GM19395 (cell line): Measurements from ENCODE around the gene RFC5.

Source experiments
- ATAC-seq: cut with Tn5 transposase; IDR thresholded peaks from one replicate; pipeline ENCODE4 v1.9.1; 2021; ENCODE audit warnings: mild to moderate bottlenecking, moderate library complexity; ENCODE audit not compliant: unreplicated experiment

The RFC5 gene

GRCh38 chr12:118050972-118051910 lies 34.7 kb downstream of the RFC5 start:
- no peak for ATAC-seq

DNA sequence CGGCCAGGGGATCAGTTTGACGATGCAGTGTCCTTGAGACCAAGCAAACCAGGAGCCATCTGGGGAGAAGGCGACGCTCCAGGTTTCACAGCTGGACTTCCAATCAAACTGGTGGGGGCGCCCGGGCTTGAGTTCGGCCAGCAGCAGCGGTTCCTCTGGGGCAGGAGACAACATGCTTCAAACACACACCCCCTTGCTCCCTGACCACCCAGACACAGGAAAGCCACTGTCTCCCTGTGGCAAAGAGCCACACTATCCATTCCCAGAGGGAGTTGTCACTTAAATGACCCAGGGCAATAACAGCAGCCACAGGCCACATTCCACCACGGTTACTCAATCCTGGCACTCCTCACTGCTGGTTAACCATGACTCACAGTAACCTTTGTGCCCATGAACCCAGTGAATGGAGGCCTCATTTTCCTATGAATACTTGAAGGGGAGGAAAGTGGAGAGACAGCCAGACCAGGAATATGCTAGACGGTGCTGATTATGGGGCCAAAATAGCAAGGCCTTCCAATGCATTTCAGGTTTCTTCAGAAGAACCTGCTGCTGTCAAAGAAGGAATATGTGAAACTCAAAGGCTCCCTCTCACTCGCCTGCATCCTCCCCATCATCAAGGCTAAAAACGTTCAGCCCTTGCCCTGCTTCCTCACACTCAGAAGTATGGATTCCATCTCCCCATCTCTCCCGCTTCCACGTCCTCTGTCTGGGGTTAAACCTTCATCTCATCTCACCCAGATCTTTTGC lies 36.0 kb downstream of the RFC5 start:
- ATAC-seq, result no peak

- ATAC-seq, result no peak
These were observed 36.8 kb downstream of the RFC5 start for GRCh38 chr12:118053071-118053985.

- peak; percentile 84 for ATAC-seq
These were observed 38.6 kb downstream of the RFC5 start for GRCh38 chr12:118055144-118055557.

GRCh38 chr12:118055865-118056773 lies 39.6 kb downstream of the RFC5 start:
- no peak for ATAC-seq

DNA sequence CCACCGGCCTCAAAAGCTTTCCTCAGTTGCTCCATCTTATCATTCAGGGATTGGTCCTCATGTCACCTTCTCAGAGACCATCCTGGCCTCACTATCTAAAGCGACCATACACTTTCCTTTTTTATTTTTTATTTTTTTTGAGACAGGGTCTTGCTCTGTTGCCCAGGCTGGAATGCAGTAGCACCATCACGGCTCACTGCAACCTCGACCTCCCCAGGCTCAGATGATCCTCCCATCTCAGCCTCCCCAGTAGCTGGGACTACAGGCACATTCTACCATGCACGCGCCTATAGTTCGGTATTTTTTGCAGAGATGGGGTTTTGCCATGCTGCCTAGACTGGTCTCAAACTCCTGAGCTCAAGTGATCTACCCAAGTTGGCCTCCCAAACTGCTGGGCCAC lies 41.7 kb downstream of the RFC5 start:
- ATAC-seq, result no peak

GRCh38 chr12:118058881-118059280 lies 42.4 kb downstream of the RFC5 start:
- ATAC-seq, result no peak

DNA sequence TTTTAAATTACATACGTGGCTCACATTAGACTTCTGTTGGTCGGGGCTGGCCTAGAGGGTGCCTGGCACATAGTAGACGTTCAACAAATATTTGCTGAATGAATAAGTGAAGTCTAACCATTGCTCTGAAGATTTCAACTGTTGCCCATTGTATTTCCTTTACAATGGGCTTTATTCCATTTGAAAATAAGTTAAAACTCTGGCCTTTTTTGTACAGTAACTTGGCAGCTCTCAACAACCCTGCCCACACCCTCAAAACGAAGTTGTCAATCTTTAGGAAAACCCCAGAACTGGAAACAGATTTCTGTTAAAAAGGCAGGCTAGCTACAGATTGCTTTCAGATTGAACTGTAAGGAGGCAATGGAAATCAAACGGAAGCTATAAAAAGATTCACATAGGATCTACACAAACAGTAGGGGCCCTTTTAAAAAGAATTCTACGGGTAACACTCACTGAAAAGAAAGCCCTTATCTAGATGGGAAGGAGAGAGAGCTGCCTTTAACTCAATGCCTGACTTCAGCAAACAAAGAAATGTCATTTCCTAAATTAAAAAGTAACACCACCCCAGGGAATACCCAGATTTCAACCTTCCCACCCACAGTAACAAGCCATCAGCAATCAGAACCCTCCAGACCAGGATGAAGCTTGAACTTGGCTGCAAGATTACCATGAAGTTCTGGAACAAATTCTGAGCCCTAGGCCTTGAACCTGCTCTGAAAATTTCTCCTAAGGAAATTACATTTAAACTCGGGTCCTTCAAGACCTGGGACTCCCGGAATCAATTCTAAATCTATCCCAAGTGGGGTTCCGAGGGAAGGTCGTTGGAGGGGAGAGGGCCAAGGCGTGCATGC lies 43.1 kb downstream of the RFC5 start:
- ATAC-seq, result no peak

GRCh38 chr12:118060301-118061010 lies 44.0 kb downstream of the RFC5 start:
- no peak for ATAC-seq

DNA sequence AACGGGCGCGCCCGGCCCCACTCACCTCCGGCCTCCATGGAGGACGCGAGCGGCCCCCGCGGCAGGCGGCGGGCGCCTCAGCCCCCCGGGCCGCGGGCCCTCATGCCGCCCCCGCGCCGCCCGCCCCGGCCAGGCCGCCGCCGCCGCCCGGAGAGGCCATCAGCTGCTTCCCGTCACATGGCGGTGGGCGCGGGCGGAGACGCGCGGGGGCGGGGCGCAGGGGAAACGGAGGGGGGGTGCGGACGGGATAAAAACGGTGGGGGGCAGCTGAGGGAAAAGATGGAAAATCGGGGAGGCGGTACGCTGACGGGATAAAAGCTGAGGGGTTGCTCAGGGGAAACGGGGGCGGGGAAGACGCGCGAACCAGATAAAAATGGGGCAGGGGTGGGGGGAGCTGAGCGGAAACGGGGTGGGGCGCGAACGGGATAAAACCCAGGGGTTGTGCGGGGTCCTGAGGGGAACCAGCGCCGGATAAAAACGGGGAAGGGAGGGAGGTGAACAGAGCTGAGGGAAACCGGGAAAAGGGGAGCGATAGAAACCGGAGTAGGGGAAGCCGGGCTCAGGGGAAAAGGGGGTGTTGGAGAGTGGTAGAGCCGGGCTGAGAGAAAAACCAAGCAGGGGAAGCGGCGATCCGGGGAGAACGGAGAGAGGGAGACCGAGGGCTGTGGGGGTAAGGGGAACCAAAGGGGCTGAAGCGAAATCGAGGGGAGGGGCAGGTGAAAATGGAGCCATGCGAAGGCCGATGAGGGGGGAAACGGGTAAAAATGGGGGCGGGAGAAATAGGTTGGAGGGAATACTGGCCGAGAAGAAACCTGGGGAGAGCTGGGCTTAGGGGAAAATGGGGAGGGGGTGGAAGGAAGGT lies 44.7 kb downstream of the RFC5 start, which contains the start of gene WSB2:
WSB2 (minus strand) TSS at position 169 of the 862 bp plus-strand sequence; CDS start at position 38, 131 bp downstream.
- no peak for ATAC-seq

- no peak for ATAC-seq
These were observed 45.7 kb downstream of the RFC5 start for GRCh38 chr12:118061873-118062843.

GRCh38 chr12:118063576-118064391 lies 47.3 kb downstream of the RFC5 start:
- ATAC-seq, result no peak

GRCh38 chr12:118064608-118065007 lies 48.1 kb downstream of the RFC5 start:
- no peak for ATAC-seq

- no peak for ATAC-seq
These were observed 48.9 kb downstream of the RFC5 start for GRCh38 chr12:118065380-118065779.

- no peak for ATAC-seq
These were observed 51.9 kb downstream of the RFC5 start for GRCh38 chr12:118068445-118068844.
